ENCODE measurements around the gene FHIT.

DNA sequence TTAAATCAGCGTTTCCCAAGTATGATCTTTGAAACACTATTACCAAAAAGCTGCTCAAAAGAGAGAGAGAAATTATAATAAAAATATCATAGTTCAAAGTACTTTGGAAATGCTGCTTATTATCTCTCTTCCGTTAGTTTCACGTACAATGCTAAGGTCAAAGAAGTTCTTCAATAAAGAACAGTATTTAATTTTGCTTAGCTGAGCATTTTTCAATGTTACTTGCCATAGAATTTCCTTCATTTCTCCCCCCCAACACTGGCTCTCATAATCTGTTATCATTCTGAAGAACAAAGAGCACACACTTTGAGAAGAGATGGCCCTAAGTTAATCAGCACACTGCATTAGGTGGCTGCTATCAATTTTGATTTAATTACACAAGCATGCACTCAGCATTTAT is 1360.6 kb downstream of the FHIT start:
- TF ChIP-seq POLR2A (IDR thresholded peaks at IDR 0.05; ENCODE audit: low read depth, low read length) (no peak), RFX5 (IDR thresholded peaks at IDR 0.05; ENCODE audit: low read depth, low read length) (no peak), SMC3 (IDR thresholded peaks at IDR 0.05; ENCODE audit: low read depth, low read length) (no peak), RCOR1 (IDR thresholded peaks at IDR 0.05; ENCODE audit: insufficient replicate concordance, low read length) (no peak), FOS (IDR thresholded peaks at IDR 0.05; ENCODE audit: low read depth, low read length) (no peak)
- TF ChIP-seq, protein P1, sequence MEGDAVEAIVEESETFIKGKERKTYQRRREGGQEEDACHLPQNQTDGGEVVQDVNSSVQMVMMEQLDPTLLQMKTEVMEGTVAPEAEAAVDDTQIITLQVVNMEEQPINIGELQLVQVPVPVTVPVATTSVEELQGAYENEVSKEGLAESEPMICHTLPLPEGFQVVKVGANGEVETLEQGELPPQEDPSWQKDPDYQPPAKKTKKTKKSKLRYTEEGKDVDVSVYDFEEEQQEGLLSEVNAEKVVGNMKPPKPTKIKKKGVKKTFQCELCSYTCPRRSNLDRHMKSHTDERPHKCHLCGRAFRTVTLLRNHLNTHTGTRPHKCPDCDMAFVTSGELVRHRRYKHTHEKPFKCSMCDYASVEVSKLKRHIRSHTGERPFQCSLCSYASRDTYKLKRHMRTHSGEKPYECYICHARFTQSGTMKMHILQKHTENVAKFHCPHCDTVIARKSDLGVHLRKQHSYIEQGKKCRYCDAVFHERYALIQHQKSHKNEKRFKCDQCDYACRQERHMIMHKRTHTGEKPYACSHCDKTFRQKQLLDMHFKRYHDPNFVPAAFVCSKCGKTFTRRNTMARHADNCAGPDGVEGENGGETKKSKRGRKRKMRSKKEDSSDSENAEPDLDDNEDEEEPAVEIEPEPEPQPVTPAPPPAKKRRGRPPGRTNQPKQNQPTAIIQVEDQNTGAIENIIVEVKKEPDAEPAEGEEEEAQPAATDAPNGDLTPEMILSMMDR (conservative IDR thresholded peaks at IDR 0.05; ENCODE audit: low read depth, low read length), result no peak
